Colonic mucosa (tissue), 4 donors: ENCODE data around the gene DNAJC11. TPM values are rescaled to one million over a fixed set of nuclear protein-coding genes. Genes with fewer than 3 reads are reported as not detected.

ENCODE experiments used
- DNase-seq: peaks from one replicate; pipeline ENCODE4 v3.0.0-alpha.2; 2020
- H3K27ac ChIP-seq: fragments of 200-600 bp; one replicate; pipeline ENCODE4 v1.8.0; 2021
- H3K27me3 ChIP-seq: fragments of 200-600 bp; one replicate; pipeline ENCODE4 v1.8.0; 2021
- H3K36me3 ChIP-seq: fragments of 200-600 bp; one replicate; pipeline ENCODE4 v1.8.0; 2021
- H3K4me1 ChIP-seq: fragments of 200-600 bp; one replicate; pipeline ENCODE4 v1.8.0; 2021; ENCODE audit warnings: mild to moderate bottlenecking
- H3K4me3 ChIP-seq: fragments of 200-600 bp; one replicate; pipeline ENCODE4 v1.8.0; 2021
- H3K9ac ChIP-seq, 2 donors: one replicate each; pipeline ENCODE4 v1.7.0; 2013; ENCODE audit warnings: control low read depth in 2 of 2, low read depth in 2 of 2, low read length in 2 of 2
- H3K9me3 ChIP-seq: fragments of 200-600 bp; one replicate; pipeline ENCODE4 v1.8.0; 2021
- intact Hi-C: fragments of 100-400 bp; cut with DNase I; formaldehyde crosslinking; loops from one replicate; pipeline ENCODE4 v1.14.1; 2022
- total RNA-seq, 2 donors: library from RNA; stranded (reverse); fragmentation: NEBNext Ultra II Directional in 1 of 2; extraction: Animal tissue kit (Norgen Biotek cat#: 25700) in 1 of 2; gene quantifications; one replicate each; pipeline ENCODE4 v1.2.1, GENCODE V29; 2021
- TF ChIP-seq, protein P1 (sequence below): fragments of 200-600 bp; IDR thresholded peaks from one replicate; pipeline ENCODE4 v1.8.0; 2022; ENCODE audit warnings: antibody characterized with exemption, mild to moderate bottlenecking
- donor health status: healthy.
- donor health status: DM: no; HTN: no; CAD: no.
- donor health status: DM: no; HTN: no; CAD: no.

Gene DNAJC11
- total RNA-seq, 2 donors from 2014 or later, result 70.1 to 107 TPM

- Histone ChIP-seq H3K4me3 (no peak overlapping the region), H3K27me3 (no peaks in the 10 kb centered on the region), H3K36me3 (no peaks in the 10 kb centered on the region), H3K4me1 (no peaks in the 10 kb centered on the region), H3K9me3 (no peaks in the 10 kb centered on the region), H3K9ac (no peak overlapping the region), H3K27ac (no peak overlapping the region)
- DNase-seq, result peak; percentile 62
- TF ChIP-seq, protein P1, sequence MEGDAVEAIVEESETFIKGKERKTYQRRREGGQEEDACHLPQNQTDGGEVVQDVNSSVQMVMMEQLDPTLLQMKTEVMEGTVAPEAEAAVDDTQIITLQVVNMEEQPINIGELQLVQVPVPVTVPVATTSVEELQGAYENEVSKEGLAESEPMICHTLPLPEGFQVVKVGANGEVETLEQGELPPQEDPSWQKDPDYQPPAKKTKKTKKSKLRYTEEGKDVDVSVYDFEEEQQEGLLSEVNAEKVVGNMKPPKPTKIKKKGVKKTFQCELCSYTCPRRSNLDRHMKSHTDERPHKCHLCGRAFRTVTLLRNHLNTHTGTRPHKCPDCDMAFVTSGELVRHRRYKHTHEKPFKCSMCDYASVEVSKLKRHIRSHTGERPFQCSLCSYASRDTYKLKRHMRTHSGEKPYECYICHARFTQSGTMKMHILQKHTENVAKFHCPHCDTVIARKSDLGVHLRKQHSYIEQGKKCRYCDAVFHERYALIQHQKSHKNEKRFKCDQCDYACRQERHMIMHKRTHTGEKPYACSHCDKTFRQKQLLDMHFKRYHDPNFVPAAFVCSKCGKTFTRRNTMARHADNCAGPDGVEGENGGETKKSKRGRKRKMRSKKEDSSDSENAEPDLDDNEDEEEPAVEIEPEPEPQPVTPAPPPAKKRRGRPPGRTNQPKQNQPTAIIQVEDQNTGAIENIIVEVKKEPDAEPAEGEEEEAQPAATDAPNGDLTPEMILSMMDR, result peak; percentile 87
- intact Hi-C loops, result loop anchor here (10.0 kb wide), 1 partner anchor 167 kb away; no protein-coding TSS in a partner anchor
Observed at GRCh38 chr1:6727535-6727934, 25.9 kb upstream of the DNAJC11 start.

DNA sequence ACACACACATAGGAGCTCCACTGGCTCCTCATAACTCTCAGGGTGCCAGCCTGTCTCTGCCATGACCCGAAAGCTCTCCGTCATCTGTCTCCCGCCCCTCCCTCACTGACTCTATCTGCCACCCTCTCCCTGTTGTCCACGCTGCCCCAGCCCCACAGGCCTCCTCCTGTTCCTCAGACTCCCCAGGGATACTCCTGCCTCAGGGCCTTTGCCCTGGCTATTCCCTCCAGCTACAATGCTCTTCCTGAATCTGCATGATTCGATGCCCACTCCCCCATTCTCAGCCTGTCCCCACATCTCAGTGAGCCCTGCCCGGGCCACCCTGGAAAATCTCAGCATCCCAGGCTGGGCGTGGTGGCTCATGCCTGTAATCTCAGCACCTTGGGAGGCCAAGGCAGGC is 24.6 kb upstream of the DNAJC11 start:
- Histone ChIP-seq H3K4me1 (no peaks in the 10 kb centered on the region), H3K9ac (no peak overlapping the region), H3K27ac (no peak overlapping the region), H3K9me3 (no peaks in the 10 kb centered on the region), H3K4me3 (no peak overlapping the region), H3K36me3 (no peaks in the 10 kb centered on the region), H3K27me3 (no peaks in the 10 kb centered on the region)
- intact Hi-C loops, result loop anchor here (10.0 kb wide), 1 partner anchor 169 kb away; no protein-coding TSS in a partner anchor
- no peak for DNase-seq
- TF ChIP-seq, protein P1, result no peak

DNA sequence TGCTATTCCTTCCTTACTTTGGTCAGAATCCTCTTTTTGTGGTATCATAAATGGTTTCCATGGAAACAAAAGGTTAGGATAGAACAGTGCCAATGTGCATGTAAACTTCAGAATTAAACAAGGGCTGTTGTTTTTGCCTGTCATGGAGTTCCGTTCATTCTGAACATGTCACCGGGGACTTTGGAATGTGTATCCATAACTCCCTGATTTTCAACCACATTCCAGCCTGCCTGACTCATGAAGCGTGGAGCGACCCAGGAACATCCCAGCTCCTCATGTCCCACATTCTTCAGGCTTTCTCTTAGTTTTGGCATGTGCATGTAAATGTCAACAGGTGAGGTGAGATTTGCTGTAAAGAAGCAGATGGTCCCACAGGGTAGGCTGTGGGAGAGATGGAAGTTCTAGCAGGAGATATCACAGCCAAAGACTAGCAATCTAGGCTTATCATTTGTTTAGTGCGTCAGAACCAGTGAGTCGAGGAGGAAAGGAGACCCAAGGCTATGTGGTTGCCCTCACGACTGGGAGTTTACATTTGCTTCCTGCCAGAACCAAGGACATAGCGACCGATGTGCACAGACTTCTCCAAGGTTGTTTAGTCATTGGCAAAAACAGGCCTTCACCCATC is 23.0 kb upstream of the DNAJC11 start:
- no peak for DNase-seq

DNA sequence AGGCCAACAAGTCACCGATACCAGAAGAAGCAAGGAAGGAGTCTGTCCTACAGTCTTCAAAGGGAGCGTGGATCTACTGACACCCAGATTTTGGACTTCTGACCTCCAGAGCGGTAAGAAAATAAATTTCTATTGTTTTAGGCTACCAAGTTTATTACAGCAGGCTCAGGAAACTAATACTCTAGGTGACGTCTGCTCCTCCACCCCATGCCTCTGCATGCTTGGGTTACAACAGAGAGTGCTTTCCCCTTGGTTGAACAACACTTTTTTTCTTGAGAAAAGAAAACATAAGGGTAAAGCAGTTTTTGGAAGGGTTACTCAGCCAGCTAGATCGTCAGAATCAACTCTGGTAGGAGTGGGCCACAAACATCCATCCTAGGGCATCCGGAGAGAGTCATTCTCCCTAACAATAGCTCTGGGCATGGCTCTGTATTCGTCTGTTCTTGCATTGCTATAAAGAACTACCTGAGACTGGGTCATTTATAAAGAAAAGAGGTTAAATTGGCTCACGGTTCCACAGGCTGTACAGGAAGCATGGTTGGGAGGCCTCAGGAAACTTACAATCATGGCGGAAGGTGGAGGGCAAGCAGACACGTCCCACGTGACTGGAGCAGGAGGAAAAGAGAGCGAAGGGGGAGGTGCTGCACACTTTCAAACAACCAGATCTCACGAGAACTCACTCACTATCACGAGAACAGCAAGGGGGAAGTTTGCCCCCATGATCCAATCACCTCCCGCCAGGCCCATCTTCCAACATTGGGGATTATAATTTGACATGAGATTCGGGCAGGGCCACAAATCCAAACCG is 22.2 kb upstream of the DNAJC11 start:
- H3K4me1 ChIP-seq, result no peaks in the 10 kb centered on the region
- no peaks in the 10 kb centered on the region for H3K27me3 ChIP-seq
- no peak overlapping the region for H3K4me3 ChIP-seq
- no peak overlapping the region for H3K27ac ChIP-seq
- H3K36me3 ChIP-seq, result no peaks in the 10 kb centered on the region
- TF ChIP-seq, protein P1, result no peak
- no peak overlapping the region for H3K9ac ChIP-seq
- intact Hi-C loops, result loop anchor here (5.0 to 10.0 kb wide), 3 partner anchors 171 to 493 kb away; no protein-coding TSS in a partner anchor
- DNase-seq, result no peak
- H3K9me3 ChIP-seq, result no peaks in the 10 kb centered on the region

More for the DNA sequence above, 23.0 kb upstream of the DNAJC11 start:
- H3K27me3 ChIP-seq, result no peaks in the 10 kb centered on the region
- TF ChIP-seq, protein P1, result no peak
- H3K4me3 ChIP-seq, result no peak overlapping the region
- intact Hi-C loops, result loop anchor here (5.0 to 10.0 kb wide), 3 partner anchors 170 to 493 kb away; no protein-coding TSS in a partner anchor
- no peaks in the 10 kb centered on the region for H3K4me1 ChIP-seq
- no peaks in the 10 kb centered on the region for H3K9me3 ChIP-seq
- H3K36me3 ChIP-seq, result no peaks in the 10 kb centered on the region
- no peak overlapping the region for H3K27ac ChIP-seq
- no peak overlapping the region for H3K9ac ChIP-seq

- H3K36me3 ChIP-seq, result no peaks in the 10 kb centered on the region
- no peaks in the 10 kb centered on the region for H3K27me3 ChIP-seq
- no peak overlapping the region for H3K27ac ChIP-seq
- intact Hi-C loops, result no loop called here
- H3K4me3 ChIP-seq, result no peak overlapping the region
- no peak for DNase-seq
- no peaks in the 10 kb centered on the region for H3K9me3 ChIP-seq
- TF ChIP-seq, protein P1, result no peak
- H3K9ac ChIP-seq, result no peak overlapping the region
- H3K4me1 ChIP-seq, result no peaks in the 10 kb centered on the region
Observed at GRCh38 chr1:6711174-6711573, 9.6 kb upstream of the DNAJC11 start.
